ENCODE measurements around the gene ADAMTS12. TPM values are rescaled to one million over a fixed set of nuclear protein-coding genes. Genes with fewer than 3 reads are reported as not detected.

Gene ADAMTS12
- total RNA-seq, 1 donor from 2014 or later: 32.1 TPM

DNA sequence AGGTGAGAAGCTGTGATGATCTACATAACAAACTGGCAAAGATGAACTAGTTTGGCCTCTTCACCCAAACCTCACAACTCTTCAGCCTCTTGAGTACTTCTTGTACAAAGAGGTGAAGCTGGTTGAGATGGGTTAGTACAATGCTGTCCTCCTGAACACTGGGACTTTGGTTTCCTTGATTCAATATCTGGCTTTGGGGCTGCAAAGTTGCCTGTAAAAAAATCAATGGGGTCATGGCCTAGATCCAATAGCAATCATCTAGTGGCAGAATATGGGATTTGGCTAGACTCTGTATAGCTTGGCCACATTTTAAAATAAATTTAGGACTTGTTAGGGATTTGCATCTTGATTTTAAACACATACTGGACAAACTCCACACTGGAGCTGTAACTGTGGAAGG lies 179.1 kb downstream of the ADAMTS12 start:
- Mint-ChIP-seq H3K36me3 (peaks cover 4% of the 10 kb centered on the region), H3K4me3 (no peak overlapping the region), H3K4me1 (ENCODE audit: unreplicated experiment) (no peaks in the 10 kb centered on the region), H3K27me3 (no peaks in the 10 kb centered on the region), H3K27ac (no peak overlapping the region), H3K9me3 (peaks cover 7% of the 10 kb centered on the region)
- DNase-seq (ENCODE audit: extremely low spot score, unreplicated experiment): no peak
- TF ChIP-seq, protein P1, sequence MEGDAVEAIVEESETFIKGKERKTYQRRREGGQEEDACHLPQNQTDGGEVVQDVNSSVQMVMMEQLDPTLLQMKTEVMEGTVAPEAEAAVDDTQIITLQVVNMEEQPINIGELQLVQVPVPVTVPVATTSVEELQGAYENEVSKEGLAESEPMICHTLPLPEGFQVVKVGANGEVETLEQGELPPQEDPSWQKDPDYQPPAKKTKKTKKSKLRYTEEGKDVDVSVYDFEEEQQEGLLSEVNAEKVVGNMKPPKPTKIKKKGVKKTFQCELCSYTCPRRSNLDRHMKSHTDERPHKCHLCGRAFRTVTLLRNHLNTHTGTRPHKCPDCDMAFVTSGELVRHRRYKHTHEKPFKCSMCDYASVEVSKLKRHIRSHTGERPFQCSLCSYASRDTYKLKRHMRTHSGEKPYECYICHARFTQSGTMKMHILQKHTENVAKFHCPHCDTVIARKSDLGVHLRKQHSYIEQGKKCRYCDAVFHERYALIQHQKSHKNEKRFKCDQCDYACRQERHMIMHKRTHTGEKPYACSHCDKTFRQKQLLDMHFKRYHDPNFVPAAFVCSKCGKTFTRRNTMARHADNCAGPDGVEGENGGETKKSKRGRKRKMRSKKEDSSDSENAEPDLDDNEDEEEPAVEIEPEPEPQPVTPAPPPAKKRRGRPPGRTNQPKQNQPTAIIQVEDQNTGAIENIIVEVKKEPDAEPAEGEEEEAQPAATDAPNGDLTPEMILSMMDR (conservative IDR thresholded peaks at IDR 0.05): no peak

DNA sequence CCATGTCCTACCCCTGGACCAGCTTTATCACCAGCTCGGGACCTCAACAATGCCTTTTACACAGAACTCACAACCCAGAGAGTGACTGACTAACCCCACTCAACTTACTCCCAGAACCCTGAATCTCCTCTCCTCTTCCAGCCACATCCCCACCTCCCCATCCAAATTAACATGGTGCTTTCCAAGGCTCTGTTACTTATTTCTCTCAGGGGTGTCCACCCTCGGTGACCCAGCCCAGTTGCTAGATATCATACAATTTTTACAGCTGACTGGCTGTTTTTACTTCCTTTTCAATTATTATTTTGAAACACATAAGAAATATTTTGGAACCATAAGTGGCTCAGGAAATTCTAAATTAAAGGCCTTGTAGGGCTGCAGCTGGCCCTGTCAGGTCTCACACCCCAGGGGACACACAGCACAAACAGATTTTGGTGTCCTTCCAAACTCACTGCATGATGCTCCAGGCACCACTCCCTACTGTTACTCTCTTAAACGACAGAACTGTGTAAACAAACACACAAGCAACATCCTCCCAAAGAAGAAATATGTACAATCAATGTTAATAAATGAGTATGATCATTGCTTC lies 180.6 kb downstream of the ADAMTS12 start:
- no peaks in the 10 kb centered on the region for H3K27me3 Mint-ChIP-seq
- peaks cover 4% of the 10 kb centered on the region for H3K36me3 Mint-ChIP-seq
- no peak overlapping the region for H3K27ac Mint-ChIP-seq

DNA sequence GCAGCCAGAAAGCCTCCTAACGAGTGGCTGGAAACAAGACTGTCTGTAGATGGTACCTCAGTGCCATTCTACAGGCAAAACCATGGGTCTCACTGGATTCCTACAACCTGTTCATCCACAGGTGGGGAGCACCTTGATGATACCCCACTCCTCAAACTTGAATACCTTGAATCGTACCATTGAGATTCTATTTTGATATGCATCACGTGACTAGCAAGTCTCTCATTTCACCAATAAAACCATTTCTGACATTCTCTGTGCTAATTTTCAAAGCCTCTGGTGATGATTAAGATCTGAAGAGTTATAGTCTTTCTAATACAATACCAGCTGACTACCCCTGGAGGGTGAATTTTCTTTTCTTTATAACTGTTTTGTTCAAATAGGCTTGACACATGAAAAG lies 188.9 kb downstream of the ADAMTS12 start:
- TF ChIP-seq, protein P1 (conservative IDR thresholded peaks at IDR 0.05): no peak
- no peak for DNase-seq (ENCODE audit: extremely low spot score, unreplicated experiment)
- H3K9me3 Mint-ChIP-seq: peaks cover 4% of the 10 kb centered on the region
- no peaks in the 10 kb centered on the region for H3K36me3 Mint-ChIP-seq
- no peak overlapping the region for H3K27ac Mint-ChIP-seq
- no peaks in the 10 kb centered on the region for H3K27me3 Mint-ChIP-seq
- H3K4me1 Mint-ChIP-seq (ENCODE audit: unreplicated experiment): no peaks in the 10 kb centered on the region
- H3K4me3 Mint-ChIP-seq: no peak overlapping the region

More for the DNA sequence above, 180.6 kb downstream of the ADAMTS12 start:
- TF ChIP-seq, protein P1 (conservative IDR thresholded peaks at IDR 0.05): no peak
- no peak for DNase-seq (ENCODE audit: extremely low spot score, unreplicated experiment)
- H3K9me3 Mint-ChIP-seq: peaks cover 7% of the 10 kb centered on the region
- H3K4me1 Mint-ChIP-seq (ENCODE audit: unreplicated experiment): no peaks in the 10 kb centered on the region
- H3K4me3 Mint-ChIP-seq: no peak overlapping the region

DNA sequence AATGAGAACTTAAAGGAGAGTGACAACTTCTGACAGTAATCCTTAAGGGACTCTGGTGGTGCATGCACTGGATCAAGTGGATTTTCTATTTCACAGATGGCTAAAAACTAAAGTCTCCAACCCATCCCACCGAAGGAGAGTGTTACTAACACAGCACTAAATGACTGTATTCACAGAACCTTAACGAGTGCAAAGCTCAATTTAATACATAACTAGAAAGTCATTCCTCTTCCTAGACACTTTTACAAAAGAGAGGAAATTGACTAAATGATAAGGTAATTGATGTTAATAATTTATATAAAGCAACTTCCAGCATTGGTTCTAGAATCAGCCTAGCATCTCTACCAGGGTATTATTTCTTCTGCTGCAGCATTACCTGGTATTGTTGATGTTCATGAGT lies 189.8 kb downstream of the ADAMTS12 start:
- TF ChIP-seq, protein P1 (conservative IDR thresholded peaks at IDR 0.05): no peak
- no peaks in the 10 kb centered on the region for H3K36me3 Mint-ChIP-seq
- no peak overlapping the region for H3K4me3 Mint-ChIP-seq
- no peak overlapping the region for H3K27ac Mint-ChIP-seq
- no peak for DNase-seq (ENCODE audit: extremely low spot score, unreplicated experiment)
- no peaks in the 10 kb centered on the region for H3K27me3 Mint-ChIP-seq
- no peaks in the 10 kb centered on the region for H3K4me1 Mint-ChIP-seq (ENCODE audit: unreplicated experiment)
- H3K9me3 Mint-ChIP-seq: peaks cover 4% of the 10 kb centered on the region

DNA sequence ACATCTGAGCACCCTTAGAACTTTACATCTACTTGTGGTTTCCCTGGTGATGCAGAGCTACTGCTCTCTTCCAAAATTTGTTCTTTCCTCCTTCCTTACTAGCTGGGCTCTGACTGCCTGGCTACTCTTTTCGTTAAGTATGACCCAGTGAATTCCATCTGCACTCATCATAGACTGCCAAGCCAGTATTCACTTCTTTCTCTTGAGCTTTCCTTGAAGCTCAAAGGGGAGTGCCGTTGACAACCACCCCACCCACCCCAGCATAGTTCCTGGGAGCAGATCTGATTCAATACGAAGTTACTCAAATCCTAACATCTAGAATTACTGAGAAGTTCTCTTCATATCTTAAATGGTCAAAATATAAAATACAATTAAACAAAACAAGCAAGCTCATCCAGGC lies 190.5 kb downstream of the ADAMTS12 start:
- DNase-seq (ENCODE audit: extremely low spot score, unreplicated experiment): no peak
- Mint-ChIP-seq H3K27me3 (no peaks in the 10 kb centered on the region), H3K9me3 (peaks cover 4% of the 10 kb centered on the region), H3K36me3 (no peaks in the 10 kb centered on the region), H3K4me1 (ENCODE audit: unreplicated experiment) (no peaks in the 10 kb centered on the region), H3K27ac (no peak overlapping the region), H3K4me3 (no peak overlapping the region)
- TF ChIP-seq, protein P1 (conservative IDR thresholded peaks at IDR 0.05): no peak

DNA sequence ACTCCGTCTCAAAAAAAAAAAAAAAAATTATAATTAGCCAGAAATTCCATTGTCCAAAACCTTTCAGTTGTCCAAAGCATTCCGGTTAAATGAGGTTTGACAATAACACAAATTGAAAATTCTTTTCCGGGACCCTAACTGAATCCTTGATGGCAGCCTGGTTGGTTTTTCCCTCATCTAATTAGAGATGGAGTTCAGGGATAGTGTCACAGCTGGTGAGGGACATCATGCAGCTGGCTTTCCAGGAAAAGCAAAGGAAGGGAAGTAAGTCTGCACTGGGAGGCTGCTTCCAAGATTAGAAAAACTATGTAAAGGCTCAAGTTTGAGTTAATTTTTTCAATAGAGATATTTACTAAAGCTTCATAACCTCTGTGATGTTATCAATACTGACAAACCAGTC lies 195.4 kb downstream of the ADAMTS12 start:
- DNase-seq (ENCODE audit: extremely low spot score, unreplicated experiment): no peak
- peaks cover 7% of the 10 kb centered on the region for H3K9me3 Mint-ChIP-seq

More for the DNA sequence above, 195.4 kb downstream of the ADAMTS12 start:
- Mint-ChIP-seq H3K4me3 (no peak overlapping the region), H3K27ac (no peak overlapping the region), H3K36me3 (peaks cover 5% of the 10 kb centered on the region), H3K4me1 (ENCODE audit: unreplicated experiment) (no peaks in the 10 kb centered on the region), H3K27me3 (no peaks in the 10 kb centered on the region)
- TF ChIP-seq, protein P1 (conservative IDR thresholded peaks at IDR 0.05): no peak

All from type B pancreatic cell (in vitro differentiated cells).